BJ (cell line): ENCODE data around the gene ATP1A3. TPM values are rescaled to one million over a fixed set of nuclear protein-coding genes. Genes with fewer than 3 reads are reported as not detected.

Experiments used
- CTCF ChIA-PET: fragments of 350-600 bp; formaldehyde crosslinking; extraction: SDS; loops from one replicate; lab custom pipeline; 2021; ENCODE audit warnings: antibody characterized with exemption, inconsistent platforms; lab: Yijun Ruan, JAX
- POLR2A ChIA-PET: fragments of 300-600 bp; sonication (Branson Sonifier 250); formaldehyde crosslinking; extraction: SDS; loops from one replicate; lab custom pipeline; 2021; ENCODE audit warnings: antibody characterized with exemption; lab: Charles Lee
- DNase-seq: peaks from one replicate; pipeline ENCODE4 v3.0.0-alpha.2; 2011; ENCODE audit warnings: low read depth
- H3K27me3 ChIP-seq: 2 replicates; pipeline ENCODE4 v1.6.0; 2011; ENCODE audit warnings: low read length; ENCODE audit not compliant: control insufficient read depth, insufficient read depth
- H3K36me3 ChIP-seq: 2 replicates; pipeline ENCODE4 v1.5.1; 2011; ENCODE audit warnings: low read length; ENCODE audit not compliant: control insufficient read depth, insufficient read depth
- H3K4me3 ChIP-seq: 2 replicates; pipeline ENCODE4 v1.5.1; 2011; ENCODE audit warnings: low read depth, mild to moderate bottlenecking, control low read depth, low read length
- polyA plus RNA-seq: library from polyadenylated mRNA; depleted of rRNA; stranded (reverse); fragments of >200 nt; gene quantifications from 2 replicates; pipeline ENCODE4 v1.2.3, GENCODE V29; 2011
- TF ChIP-seq, protein P1 (sequence below): IDR thresholded peaks from 2 replicates; pipeline ENCODE4 v1.5.1; 2011; ENCODE audit warnings: low read depth, mild to moderate bottlenecking, control low read depth, inconsistent platforms, low read length, moderate library complexity; ENCODE audit not compliant: insufficient read depth

ATP1A3 gene
- polyA plus RNA-seq, 1 experiment: 0.32 TPM

DNA sequence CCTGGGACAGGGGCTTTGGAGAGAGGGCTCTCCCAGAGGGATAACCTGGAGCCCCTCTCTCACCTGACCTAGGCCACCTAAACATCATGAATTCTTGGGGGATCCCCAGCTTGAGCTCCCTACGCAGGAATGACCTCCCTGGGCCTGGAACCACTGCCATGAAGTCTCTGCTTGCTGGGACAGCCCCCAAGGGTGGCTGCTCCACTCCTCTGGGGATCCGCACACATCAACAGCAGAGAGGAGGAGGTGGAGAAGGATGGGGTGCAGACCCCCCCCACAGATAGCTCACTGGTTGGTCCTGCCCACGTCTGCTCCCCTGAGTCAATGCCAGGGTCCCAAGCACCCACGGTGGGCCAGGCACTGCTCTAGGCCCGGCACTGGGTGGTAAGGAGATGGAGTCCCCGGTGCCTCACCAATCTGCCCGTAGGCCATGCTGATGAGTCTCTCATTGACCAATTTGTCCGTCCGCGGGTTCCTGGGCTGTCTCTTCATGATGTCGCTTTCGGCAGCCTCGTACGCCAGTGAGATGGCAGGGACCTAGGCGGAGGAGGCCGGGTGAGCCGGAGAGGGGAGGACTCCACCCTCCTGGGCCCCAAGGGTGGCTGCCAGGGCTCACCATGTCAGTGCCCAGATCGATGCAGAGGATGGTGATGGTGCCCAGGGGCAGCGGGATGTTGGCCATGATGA, 24.1 kb downstream of the ATP1A3 start:
- DNase-seq: no peak
- ChIA-PET CTCF (interaction anchor here (1.6 kb wide), 1 partner anchor 17 kb away, joined by 4 read pairs; no protein-coding TSS in a partner anchor), POLR2A (no interaction called here)
- Histone ChIP-seq H3K36me3 (no peaks in the 10 kb centered on the region), H3K27me3 (peaks cover 2% of the 10 kb centered on the region; the same call in 1 of the 2 replicates), H3K4me3 (no peak overlapping the region)
- TF ChIP-seq, protein P1, sequence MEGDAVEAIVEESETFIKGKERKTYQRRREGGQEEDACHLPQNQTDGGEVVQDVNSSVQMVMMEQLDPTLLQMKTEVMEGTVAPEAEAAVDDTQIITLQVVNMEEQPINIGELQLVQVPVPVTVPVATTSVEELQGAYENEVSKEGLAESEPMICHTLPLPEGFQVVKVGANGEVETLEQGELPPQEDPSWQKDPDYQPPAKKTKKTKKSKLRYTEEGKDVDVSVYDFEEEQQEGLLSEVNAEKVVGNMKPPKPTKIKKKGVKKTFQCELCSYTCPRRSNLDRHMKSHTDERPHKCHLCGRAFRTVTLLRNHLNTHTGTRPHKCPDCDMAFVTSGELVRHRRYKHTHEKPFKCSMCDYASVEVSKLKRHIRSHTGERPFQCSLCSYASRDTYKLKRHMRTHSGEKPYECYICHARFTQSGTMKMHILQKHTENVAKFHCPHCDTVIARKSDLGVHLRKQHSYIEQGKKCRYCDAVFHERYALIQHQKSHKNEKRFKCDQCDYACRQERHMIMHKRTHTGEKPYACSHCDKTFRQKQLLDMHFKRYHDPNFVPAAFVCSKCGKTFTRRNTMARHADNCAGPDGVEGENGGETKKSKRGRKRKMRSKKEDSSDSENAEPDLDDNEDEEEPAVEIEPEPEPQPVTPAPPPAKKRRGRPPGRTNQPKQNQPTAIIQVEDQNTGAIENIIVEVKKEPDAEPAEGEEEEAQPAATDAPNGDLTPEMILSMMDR: no peak

DNA sequence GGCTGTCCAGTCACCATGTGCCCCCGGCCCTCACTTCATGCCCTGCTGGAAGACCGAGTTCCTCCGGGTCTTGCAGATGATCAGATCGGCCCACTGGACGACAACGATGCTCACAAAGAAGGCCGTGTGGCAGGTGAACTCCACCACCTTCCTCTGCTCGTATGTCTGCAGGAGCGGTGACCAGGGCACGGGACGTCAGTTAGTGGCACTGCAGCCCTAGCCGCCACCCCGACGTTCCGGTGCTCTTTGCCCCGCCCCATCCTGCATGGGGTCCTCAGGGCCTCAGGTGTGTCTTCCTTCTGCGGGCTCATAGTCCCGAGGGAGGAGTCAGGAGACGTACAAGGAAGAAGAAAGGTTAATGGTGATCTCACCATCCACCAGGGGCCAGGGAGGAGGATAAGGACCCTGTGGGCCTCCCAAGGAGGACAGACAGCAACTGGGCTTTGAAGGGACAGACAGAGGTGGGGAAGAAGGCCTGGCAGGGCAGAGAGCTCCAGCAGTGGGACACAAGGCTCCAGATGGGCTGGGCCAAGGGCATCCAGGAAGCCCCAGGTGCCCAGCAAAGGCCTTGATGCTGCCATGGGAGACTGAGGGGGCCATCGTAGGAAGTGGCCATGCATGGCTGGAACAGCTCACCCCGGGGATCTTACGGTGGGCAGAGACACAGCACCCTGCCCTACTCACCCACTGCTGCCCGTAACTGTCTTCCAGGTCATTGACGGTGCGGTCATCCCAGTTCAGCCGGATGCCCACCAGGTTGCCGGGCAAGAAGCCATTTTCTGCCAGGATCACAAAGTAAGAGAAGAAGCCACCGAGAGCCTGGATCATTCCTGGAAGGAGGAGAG, 25.1 kb downstream of the ATP1A3 start:
- ChIA-PET CTCF (interaction anchor here (1.6 kb wide), 1 partner anchor 17 kb away, joined by 4 read pairs; no protein-coding TSS in a partner anchor), POLR2A (interaction anchor here (0.6 kb wide), 1 partner anchor 10 kb away, joined by 3 read pairs; no protein-coding TSS in a partner anchor)
- DNase-seq: no peak

DNA sequence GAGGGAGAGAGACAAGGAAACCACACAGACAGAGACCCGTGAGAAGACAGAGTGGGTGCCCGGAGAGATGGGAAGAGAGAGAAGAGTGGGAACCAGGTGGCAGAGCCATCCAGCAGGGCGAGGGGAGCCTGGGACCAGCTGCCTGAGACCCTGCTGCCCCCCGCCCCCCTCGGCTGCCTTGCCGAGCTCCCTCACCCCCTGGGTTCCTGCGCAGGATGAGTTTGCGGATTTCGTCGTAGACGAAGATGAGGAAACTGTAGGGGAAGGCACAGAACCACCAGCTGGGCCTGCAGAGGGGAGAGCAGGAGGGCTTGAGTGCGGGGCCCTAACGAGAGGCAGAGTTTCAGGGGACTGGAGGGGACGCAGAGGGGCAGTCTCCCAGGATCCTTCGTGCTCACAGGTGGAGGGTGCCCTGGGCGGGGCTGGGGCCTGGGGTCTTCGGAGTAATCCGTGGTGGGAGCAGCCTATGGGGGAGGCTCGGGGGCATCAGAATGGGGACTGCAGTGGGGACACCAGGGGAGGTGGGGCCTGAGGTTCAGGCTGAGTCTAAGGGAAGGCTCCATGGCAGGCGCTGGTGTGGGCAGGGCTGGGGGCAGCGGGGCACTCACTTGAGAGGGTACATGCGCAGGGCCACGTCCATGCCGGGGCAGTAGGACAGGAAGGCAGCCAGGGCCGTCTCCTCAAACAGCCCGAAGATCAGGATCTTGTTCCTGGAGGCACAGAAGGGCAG, 26.8 kb downstream of the ATP1A3 start:
- H3K4me3 ChIP-seq: no peak overlapping the region
- no peaks in the 10 kb centered on the region for H3K36me3 ChIP-seq
- TF ChIP-seq, protein P1: no peak
- ChIA-PET CTCF (no interaction called here), POLR2A (no interaction called here)
- peaks cover 2% of the 10 kb centered on the region; the same call in 1 of the 2 replicates for H3K27me3 ChIP-seq
- DNase-seq: no peak

More for the DNA sequence above, 25.1 kb downstream of the ATP1A3 start:
- Histone ChIP-seq H3K27me3 (peaks cover 2% of the 10 kb centered on the region; the same call in 1 of the 2 replicates), H3K36me3 (no peaks in the 10 kb centered on the region), H3K4me3 (no peak overlapping the region)
- TF ChIP-seq, protein P1: no peak

DNA sequence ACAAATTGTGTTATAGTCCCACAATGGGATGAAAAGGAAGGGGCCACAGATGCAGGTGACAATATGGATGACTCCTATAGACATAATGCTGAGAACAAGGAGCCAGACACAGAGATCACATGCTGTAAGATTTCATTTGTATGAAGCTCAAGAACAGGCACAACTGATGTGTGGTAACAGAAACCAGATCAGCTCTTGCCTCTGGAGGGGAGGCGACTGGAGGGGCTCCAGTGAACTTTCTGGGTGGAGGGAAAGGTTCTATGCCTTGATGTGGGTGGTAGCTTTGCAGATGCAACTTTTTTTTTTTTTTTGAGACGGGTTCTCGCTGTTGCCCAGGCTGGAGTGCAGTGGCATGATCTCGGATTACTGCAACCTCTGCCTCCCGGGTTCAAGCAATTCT, 28.9 kb downstream of the ATP1A3 start:
- Histone ChIP-seq H3K4me3 (no peak overlapping the region), H3K27me3 (no peaks in the 10 kb centered on the region), H3K36me3 (no peaks in the 10 kb centered on the region)
- ChIA-PET POLR2A (no interaction called here), CTCF (interaction anchor here (0.7 to 1.5 kb wide), 2 partner anchors 29 to 32 kb away, joined by 3 to 7 read pairs; partner anchors contain the start of gene ATP1A3)
- TF ChIP-seq, protein P1: no peak
- DNase-seq: no peak
